GM06990 (cell line): Measurements from ENCODE around the gene FMN1.

ENCODE experiments used
- DNase-seq: peaks from one replicate; pipeline ENCODE4 v3.0.0-alpha.2; 2011; ENCODE audit not compliant: insufficient read length; ENCODE audit errors: extremely low read depth
- H3K27me3 ChIP-seq: replicated peaks from 2 replicates; pipeline ENCODE4 v1.6.0; 2011; ENCODE audit warnings: low read length; ENCODE audit not compliant: control insufficient read depth, insufficient read depth
- H3K36me3 ChIP-seq: 2 replicates; pipeline ENCODE4 v1.5.1; 2011; ENCODE audit warnings: low read length; ENCODE audit not compliant: control insufficient read depth, insufficient read depth
- H3K4me3 ChIP-seq: replicated peaks from 2 replicates; pipeline ENCODE4 v1.5.1; 2011; ENCODE audit warnings: low read depth, mild to moderate bottlenecking, control low read depth, low read length
- CTCF ChIP-seq: IDR thresholded peaks from 2 replicates; pipeline ENCODE4 v1.5.1; 2011; ENCODE audit warnings: low read length, control low read depth, mild to moderate bottlenecking, inconsistent platforms; ENCODE audit not compliant: insufficient read depth, poor library complexity, severe bottlenecking

The FMN1 gene

DNA sequence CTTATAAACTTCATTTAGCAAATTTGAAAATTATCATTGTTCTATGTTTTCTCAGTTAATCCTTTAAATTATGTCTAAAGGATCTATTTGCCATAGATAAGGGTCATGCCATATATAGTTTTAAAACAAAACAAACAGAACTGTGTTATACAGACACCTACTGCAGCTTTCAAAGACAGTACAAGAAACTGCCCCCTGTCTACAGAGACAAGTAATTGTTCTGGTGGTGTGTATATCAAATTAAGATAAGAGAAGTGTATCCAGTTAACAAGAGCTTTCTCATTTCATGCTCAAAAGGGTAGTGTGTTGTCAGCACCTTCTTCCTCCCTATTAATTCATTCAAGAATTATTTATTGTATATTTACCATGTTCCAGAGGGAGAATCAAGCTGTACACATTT lies 201.2 kb downstream of the FMN1 start:
- peak; percentile 21 for TF ChIP-seq CTCF
- H3K4me3 ChIP-seq: no peak overlapping the region
- H3K36me3 ChIP-seq: no peaks in the 10 kb centered on the region
- H3K27me3 ChIP-seq: no peaks in the 10 kb centered on the region
- DNase-seq: no peak

DNA sequence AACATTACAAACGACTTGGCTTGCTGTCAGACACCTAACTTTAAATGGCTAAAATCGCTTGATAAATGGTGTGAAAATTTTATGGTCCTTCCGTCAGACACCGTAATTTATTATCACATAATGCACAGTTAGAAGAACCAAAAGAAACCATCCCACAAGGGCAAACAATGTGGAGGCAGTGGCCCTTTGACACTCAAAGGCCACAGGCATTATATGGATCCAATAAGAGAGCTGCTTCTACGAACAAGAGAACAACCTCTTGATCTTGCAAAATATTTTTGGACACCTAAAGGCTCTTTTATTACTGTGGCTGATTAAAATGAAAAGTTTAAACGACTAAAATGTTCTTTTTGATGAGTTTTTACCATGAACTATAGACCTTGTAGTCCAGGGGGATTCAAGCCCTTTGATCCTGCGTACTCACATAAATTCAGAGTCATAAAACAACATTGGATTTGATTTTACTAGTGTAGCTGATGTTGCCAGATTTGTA lies 202.8 kb downstream of the FMN1 start:
- H3K27me3 ChIP-seq: no peaks in the 10 kb centered on the region

GRCh38 chr15:32990071-32990470 lies 204.4 kb downstream of the FMN1 start:
- Histone ChIP-seq H3K27me3 (no peaks in the 10 kb centered on the region), H3K4me3 (no peak overlapping the region), H3K36me3 (no peaks in the 10 kb centered on the region)
- no peak for TF ChIP-seq CTCF
- no peak for DNase-seq

More for the DNA sequence above, 202.8 kb downstream of the FMN1 start:
- no peak for TF ChIP-seq CTCF
- H3K36me3 ChIP-seq: no peaks in the 10 kb centered on the region
- no peak overlapping the region for H3K4me3 ChIP-seq
- no peak for DNase-seq

DNA sequence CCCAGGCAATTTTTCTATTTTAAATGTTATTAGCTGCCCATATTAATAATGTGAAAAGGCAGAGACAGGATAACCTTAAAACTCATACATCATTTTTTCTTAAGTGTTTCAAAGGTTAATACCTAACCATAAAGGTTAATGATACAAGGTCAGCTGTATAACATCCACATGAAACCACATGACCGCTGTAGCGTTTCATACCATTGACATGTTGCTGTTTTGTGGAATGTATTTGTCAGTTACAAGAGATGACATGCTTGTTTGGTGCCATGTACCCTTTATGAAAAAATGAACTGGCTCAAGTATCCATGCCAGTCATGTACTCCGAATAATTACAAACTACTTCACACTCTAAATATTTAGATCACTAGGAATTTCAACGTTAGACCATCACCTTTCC lies 207.4 kb downstream of the FMN1 start:
- Histone ChIP-seq H3K36me3 (no peaks in the 10 kb centered on the region), H3K4me3 (no peak overlapping the region), H3K27me3 (no peaks in the 10 kb centered on the region; the same call in 1 of the 2 replicates)
- TF ChIP-seq CTCF: no peak
- DNase-seq: no peak

DNA sequence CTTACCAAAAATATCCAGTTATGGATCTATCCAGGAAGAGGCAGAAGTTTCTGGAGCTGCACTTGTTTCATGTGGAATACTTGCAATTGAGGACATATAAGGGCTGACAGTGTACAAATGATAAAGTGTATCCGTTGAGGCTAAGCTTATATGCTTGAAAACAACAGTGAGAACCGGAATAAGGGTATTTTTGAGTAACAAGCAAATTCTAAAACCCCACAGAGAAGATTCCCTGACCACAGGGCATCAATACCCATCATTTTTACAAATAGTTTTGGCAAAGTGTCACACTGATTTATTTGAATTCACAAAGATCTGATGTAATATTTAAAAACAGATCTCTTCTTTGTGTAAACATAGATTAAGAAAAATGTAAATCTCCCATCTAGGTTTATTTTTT lies 208.4 kb downstream of the FMN1 start:
- H3K36me3 ChIP-seq: no peaks in the 10 kb centered on the region
- H3K27me3 ChIP-seq: no peaks in the 10 kb centered on the region; the same call in 1 of the 2 replicates
- no peak overlapping the region for H3K4me3 ChIP-seq
- TF ChIP-seq CTCF: no peak
- no peak for DNase-seq

GRCh38 chr15:32983679-32984078 lies 210.8 kb downstream of the FMN1 start:
- no peaks in the 10 kb centered on the region; the same call in 1 of the 2 replicates for H3K27me3 ChIP-seq
- H3K4me3 ChIP-seq: no peak overlapping the region
- DNase-seq: no peak
- TF ChIP-seq CTCF: no peak
- no peaks in the 10 kb centered on the region for H3K36me3 ChIP-seq
